Spleen (tissue), 7 donors: ENCODE measurements around the gene VWA3B.

Experiments
- POLR2AphosphoS5 ChIP-seq, 3 donors: sonication (generic); formaldehyde crosslinking; IDR thresholded peaks; one replicate each; pipeline ENCODE4 v1.5.1; 2017; ENCODE audit warnings: antibody characterized with exemption in 3 of 3
- TF ChIP-seq, protein P1 (sequence below), 11 experiments: fragments of 200-600 bp in 7 of 11; fragments of 450-650 bp in 4 of 11; sonication (generic) in 4 of 11; IDR thresholded peaks in 8 of 11; conservative IDR thresholded peaks in 3 of 11; 1 replicate in 7 of 11; 2 replicates in 4 of 11; pipeline versions ENCODE4 v1.4.0 to v1.8.0; 2016 to 2021; ENCODE audit warnings: antibody characterized with exemption in 11 of 11, inconsistent platforms in 4 of 11, mild to moderate bottlenecking in 1 of 11
- donor health status: DM: no; HTN: no; CAD: no; lungs with moderate emphysema.
- donor health status: DM: no; HTN: no; CAD: no.
- donor health status: DM: no; HTN: no; CAD: no.

DNA sequence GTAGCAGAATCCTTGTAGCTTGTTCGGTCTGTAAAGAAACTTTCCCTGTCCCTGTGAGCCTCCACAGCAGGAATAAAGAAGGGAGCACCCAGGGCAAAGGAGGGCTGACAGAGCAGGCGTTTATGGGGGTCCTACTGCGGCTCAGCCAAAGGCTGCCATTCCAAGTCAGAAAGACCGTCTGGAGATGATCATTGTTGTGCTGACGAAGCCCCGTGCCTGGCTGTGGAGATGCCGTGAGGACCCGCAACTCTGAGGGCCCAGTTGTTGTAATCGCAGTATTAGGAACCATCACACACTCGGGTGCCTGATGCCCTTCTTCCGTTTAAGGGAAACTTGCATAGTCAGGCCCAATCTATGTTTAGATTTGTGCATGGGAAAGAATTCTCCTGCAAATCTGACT is 16.9 kb upstream of the VWA3B start:
- TF ChIP-seq POLR2AphosphoS5 (IDR thresholded peaks at IDR 0.05), result no peak
- TF ChIP-seq, protein P1, sequence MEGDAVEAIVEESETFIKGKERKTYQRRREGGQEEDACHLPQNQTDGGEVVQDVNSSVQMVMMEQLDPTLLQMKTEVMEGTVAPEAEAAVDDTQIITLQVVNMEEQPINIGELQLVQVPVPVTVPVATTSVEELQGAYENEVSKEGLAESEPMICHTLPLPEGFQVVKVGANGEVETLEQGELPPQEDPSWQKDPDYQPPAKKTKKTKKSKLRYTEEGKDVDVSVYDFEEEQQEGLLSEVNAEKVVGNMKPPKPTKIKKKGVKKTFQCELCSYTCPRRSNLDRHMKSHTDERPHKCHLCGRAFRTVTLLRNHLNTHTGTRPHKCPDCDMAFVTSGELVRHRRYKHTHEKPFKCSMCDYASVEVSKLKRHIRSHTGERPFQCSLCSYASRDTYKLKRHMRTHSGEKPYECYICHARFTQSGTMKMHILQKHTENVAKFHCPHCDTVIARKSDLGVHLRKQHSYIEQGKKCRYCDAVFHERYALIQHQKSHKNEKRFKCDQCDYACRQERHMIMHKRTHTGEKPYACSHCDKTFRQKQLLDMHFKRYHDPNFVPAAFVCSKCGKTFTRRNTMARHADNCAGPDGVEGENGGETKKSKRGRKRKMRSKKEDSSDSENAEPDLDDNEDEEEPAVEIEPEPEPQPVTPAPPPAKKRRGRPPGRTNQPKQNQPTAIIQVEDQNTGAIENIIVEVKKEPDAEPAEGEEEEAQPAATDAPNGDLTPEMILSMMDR (IDR thresholded peaks at IDR 0.05 in 8 of 11, conservative IDR thresholded peaks at IDR 0.05 in 3 of 11), result no peak
